Suprapubic skin (tissue), 4 donors: ENCODE data around the gene TMEM171.

Source experiments
- EP300 ChIP-seq: sonication (generic); formaldehyde crosslinking; IDR thresholded peaks from one replicate; pipeline ENCODE4 v1.6.1; 2017; ENCODE audit warnings: antibody characterized with exemption
- POLR2A ChIP-seq, 2 donors: fragments of 450-650 bp; IDR thresholded peaks; one replicate each; pipeline ENCODE4 v1.6.1; 2017; ENCODE audit warnings: antibody characterized with exemption in 2 of 2, mild to moderate bottlenecking in 2 of 2, moderate library complexity in 2 of 2
- POLR2AphosphoS5 ChIP-seq, 3 donors: sonication (generic); formaldehyde crosslinking; IDR thresholded peaks; one replicate each; pipeline ENCODE4 v1.6.1; 2017; ENCODE audit warnings: antibody characterized with exemption in 3 of 3
- TF ChIP-seq, protein P1 (sequence below), 2 donors: fragments of 200-600 bp in 1 of 2; fragments of 450-650 bp in 1 of 2; sonication (generic) in 1 of 2; IDR thresholded peaks; one replicate each; pipeline ENCODE4 v1.5.1; 2016 to 2019; ENCODE audit warnings: antibody characterized with exemption in 2 of 2, mild to moderate bottlenecking in 1 of 2, moderate library complexity in 1 of 2

GRCh38 chr5:73160239-73160671, 39.9 kb downstream of the TMEM171 start:
- TF ChIP-seq, protein P1, sequence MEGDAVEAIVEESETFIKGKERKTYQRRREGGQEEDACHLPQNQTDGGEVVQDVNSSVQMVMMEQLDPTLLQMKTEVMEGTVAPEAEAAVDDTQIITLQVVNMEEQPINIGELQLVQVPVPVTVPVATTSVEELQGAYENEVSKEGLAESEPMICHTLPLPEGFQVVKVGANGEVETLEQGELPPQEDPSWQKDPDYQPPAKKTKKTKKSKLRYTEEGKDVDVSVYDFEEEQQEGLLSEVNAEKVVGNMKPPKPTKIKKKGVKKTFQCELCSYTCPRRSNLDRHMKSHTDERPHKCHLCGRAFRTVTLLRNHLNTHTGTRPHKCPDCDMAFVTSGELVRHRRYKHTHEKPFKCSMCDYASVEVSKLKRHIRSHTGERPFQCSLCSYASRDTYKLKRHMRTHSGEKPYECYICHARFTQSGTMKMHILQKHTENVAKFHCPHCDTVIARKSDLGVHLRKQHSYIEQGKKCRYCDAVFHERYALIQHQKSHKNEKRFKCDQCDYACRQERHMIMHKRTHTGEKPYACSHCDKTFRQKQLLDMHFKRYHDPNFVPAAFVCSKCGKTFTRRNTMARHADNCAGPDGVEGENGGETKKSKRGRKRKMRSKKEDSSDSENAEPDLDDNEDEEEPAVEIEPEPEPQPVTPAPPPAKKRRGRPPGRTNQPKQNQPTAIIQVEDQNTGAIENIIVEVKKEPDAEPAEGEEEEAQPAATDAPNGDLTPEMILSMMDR (IDR thresholded peaks at IDR 0.05): no peak
- TF ChIP-seq POLR2A (IDR thresholded peaks at IDR 0.05) (no peak), POLR2AphosphoS5 (IDR thresholded peaks at IDR 0.05) (no peak), EP300 (no peak)
